A673 (cell line): ENCODE measurements around the gene HYAL3.

ENCODE experiments used
- EZH2 ChIP-seq: fragments of 200-600 bp; sonication (generic); IDR thresholded peaks from 2 replicates; pipeline ENCODE4 v1.6.1; 2017; ENCODE audit warnings: borderline replicate concordance, low read depth, mild to moderate bottlenecking, mixed read lengths, antibody characterized with exemption, low read length; ENCODE audit not compliant: poor library complexity, severe bottlenecking
- TF ChIP-seq, protein P1 (sequence below): fragments of 300-800, 200-600 bp; sonication (generic); conservative IDR thresholded peaks from 2 replicates; pipeline ENCODE4 v1.5.1; 2017; ENCODE audit warnings: low read depth, mild to moderate bottlenecking, antibody characterized with exemption, low read length, moderate library complexity, mixed read lengths

- no peak for TF ChIP-seq EZH2
- TF ChIP-seq, protein P1, sequence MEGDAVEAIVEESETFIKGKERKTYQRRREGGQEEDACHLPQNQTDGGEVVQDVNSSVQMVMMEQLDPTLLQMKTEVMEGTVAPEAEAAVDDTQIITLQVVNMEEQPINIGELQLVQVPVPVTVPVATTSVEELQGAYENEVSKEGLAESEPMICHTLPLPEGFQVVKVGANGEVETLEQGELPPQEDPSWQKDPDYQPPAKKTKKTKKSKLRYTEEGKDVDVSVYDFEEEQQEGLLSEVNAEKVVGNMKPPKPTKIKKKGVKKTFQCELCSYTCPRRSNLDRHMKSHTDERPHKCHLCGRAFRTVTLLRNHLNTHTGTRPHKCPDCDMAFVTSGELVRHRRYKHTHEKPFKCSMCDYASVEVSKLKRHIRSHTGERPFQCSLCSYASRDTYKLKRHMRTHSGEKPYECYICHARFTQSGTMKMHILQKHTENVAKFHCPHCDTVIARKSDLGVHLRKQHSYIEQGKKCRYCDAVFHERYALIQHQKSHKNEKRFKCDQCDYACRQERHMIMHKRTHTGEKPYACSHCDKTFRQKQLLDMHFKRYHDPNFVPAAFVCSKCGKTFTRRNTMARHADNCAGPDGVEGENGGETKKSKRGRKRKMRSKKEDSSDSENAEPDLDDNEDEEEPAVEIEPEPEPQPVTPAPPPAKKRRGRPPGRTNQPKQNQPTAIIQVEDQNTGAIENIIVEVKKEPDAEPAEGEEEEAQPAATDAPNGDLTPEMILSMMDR: no peak
Measured at GRCh38 chr3:50316657-50317242, 17.5 kb upstream of the HYAL3 start.
